DMS114 treated with DMSO at 0.1 percent for 48 hours (cell line): ENCODE results near the gene ACSS3.

ENCODE experiments used
- DNase-seq: peaks from one replicate; lab custom pipeline; 2025; ENCODE audit not compliant: unreplicated experiment; lab: John Stamatoyannopoulos, UW

ACSS3 gene

GRCh38 chr12:81288651-81289050 lies 210.8 kb downstream of the ACSS3 start:
- DNase-seq: no peak

- no peak for DNase-seq
These were observed 216.7 kb downstream of the ACSS3 start for GRCh38 chr12:81294325-81295190.

DNA sequence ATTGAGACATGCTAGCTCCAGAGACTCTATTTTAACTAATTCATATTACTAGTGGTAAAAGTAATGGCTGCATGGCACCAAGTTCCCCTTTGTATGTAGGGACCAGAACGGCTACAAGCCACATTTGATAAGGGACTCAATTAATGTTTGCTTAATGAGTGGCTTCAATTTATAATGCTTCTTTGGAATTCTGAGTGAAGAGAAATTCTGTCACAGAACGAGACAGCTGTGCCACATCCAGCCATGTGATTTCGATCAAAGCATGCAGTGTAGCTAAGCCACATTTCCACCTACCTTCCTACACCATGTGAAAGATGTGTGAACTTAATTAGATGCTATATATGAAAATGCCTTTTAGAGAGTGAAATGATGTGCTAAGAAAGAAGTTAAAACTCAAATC lies 217.4 kb downstream of the ACSS3 start:
- no peak for DNase-seq

DNA sequence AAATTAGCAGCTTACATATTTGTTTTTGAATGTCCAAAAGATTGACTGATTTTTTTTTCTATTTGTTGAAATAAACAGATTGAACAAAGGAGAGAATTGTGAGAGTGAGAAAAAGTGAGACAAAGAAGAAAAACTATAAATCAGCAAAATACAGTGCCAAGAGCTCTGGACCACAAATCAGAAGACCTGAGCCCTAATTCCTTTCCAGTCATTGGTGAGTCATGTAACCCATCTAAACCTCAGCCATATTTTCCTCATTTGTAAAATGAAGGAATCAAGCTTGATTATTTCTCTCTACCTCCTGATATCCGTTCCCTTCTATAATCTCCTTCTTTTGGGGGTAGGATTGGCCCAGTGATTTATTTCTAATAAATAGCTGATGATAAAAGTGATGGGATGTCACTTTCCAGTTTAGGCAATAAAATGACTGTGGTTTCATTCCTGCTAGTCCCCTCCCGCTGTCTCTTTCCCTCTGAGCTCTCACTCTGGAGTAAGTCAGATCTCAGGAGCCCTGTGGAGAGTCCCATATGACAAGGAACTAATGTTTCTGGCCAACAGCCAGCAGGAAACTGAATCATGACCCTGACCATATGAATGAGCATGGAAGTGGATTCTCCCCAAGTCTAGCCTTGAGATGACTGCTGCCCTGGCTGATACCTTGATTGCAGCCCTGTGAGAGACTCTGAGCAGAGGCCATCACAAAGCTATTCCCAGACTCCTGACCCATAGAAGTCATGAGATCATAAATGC lies 218.9 kb downstream of the ACSS3 start:
- DNase-seq: no peak

DNA sequence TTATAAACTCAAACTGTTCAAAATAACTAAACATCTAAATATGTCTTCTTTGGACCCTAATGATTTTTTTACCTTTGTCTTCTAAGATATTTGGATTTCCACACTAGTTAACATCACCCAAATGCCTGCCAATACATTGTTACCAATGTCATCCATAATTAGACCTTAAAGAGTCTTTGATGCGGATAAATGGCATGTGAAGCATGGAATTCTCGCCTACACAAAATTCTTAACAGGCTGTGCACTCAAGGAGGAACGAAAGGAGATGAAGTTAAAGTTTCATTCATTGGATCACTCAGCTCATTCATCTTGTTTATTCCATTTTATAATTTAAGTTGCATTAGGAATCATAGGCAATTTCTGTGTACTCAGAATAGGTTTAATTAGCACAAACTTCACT lies 219.7 kb downstream of the ACSS3 start:
- no peak for DNase-seq

- DNase-seq: no peak
These were observed 222.6 kb downstream of the ACSS3 start for GRCh38 chr12:81300454-81300853.

DNA sequence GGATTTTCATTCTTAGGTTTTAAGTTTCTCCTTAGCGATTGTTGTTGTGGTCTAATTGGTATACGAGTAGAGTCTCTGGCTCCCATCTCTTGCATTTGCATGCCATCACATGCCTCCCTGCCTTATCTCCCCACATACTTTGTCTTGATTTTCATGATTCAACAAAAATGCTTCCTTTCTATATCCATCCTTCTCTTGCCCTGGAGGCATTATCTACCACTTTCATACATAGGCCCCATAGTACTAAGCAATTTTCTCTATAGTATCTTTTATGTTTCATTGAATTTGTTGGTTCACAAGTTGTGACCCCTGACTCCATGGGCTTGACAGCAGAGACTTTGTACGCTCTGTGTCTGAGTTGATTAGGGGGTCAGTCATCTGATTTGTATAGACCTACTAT lies 226.1 kb downstream of the ACSS3 start:
- no peak for DNase-seq
